Measurements from ENCODE around the gene GFAP.

The GFAP gene

DNA sequence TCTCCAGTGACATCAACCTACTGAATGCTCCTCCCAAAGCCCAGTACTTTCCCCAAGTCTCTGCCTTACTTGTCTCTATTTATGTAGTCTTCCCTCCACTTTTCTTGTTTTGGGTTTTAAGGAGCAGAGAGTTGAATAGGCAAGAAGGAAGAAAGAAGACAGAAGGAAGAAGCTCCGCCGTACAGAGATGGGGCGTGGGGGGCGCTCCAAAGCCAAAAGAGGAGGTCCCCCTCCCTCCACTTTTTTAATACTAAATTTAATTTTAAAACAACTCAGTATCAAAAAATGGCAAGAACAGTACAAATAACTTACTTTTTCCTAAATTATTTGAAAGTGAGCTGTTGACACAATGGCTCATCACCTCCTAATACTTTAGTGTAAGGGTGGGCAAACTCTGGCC, 20.7 kb downstream of the GFAP start:
- no peak for DNase-seq

DNA sequence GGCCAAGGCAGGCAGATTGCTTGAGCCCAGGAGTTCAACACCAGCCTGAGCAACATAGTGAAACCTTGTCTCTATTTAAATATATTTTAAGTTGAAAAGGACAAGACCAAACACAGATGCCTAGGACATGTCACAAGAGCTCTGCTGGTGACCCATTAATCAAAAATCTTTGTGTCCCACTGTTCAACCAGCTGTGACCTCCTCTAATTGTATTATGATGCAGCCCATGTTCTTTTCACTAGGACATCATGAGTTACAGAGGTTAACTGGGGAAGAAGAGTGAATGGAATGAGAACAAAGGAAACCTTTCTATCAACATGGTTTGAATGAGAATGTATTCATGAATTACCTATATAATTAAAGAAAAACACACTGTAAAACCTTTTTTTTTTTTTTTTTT, 23.1 kb downstream of the GFAP start:
- no peak for DNase-seq

DNA sequence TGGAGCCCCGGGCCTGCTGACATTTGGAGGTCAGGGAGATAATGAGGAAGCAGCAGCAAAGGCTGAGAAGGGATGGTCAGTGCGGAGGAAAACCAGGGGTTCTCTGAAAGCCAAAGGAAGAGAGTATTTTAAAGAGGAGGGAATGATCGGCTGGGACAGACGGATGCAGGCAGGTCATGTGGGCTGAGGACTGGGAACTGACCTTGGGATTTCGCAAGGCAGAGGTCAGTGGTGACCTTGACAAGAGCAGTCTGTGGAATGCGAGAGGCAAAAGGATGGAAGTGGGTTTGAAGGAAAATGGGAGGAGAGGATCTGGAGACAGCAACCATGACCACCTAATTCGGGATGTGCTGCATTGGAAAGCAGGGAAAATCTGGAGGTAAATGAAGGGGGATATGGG, 26.3 kb downstream of the GFAP start:
- DNase-seq, result no peak

DNA sequence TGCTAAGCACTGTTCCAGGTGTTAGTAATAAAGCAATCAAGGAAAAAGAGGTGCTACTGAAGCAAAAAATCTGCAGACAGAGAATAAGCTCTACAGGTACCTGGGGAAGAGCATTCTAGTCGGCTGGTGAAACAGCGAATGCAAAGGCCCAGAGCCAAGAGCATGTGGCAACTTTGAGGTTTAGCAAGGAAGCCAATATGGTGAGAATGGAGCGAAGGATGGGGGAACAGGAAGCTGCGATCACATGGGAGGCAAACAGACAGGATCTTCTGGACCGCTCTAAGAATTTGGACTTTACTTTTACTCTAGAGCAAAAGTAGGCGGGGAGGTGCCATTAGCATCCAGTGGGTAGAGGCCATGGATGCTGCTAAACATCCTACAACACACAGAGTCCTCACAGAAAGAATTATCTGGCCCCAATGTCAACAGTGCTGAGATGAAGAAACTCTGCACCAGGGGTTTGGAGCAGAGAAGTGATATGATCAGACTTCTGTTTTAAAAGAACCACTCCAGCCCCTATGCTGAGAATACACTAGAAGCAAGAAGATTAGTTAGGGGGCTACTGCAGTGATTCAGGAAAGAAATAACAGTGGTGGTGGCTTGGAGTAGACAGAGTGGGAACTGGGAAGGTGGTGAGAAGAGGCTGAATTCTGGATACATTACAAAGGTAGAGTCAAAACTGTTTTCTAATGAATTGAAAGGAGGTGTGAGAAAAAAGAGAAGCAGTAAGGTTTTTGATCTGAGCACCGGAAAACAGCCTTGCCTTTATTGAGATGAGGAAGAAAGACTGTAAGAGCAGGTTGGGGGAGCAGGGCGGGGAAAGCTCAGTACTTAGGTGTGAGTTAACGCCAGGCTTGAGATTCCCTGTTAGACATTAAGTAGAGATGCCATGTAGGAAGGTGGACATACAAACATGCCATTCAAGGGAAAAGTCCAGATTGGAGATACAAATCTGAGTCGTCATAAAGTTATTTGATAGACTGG, 27.0 kb downstream of the GFAP start:
- peak; percentile 44 for DNase-seq

DNA sequence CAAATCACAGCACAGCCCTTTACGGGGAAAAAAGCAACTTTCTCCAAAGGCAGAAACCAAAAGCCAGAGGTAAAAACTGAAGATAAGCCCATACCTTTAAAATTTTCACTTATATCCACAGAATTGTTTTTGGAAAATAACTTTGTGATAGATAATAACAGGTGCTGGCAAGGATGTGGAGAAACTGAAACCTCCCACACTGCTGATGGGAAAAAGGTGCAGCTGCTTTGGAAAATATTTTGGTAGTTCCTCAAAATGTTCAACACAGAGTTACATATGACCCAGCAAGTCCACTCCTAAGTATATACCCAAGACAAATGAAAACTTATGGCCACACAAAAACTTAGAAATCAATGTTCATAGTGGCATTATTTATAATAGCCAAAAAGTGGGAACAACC, 28.3 kb downstream of the GFAP start:
- no peak for DNase-seq

DNA sequence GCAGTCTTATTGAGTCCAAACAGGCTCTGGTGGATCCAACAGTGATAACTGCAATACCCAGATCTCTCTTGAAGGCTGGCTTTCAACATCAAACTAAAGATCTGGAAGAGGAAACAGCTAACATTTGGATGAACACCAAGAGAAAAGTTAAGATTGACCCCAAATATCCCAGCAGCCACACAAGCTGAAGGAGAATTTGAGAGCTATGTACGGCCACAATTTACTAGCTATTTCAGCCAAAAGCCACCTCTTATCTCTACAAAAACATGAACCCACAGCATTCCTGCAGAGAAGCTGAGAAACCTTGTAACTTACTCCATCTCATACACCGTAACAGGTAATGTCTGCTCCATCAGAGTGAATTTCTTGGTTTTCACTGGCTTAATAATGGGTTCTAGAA, 30.4 kb downstream of the GFAP start:
- DNase-seq, result no peak

DNA sequence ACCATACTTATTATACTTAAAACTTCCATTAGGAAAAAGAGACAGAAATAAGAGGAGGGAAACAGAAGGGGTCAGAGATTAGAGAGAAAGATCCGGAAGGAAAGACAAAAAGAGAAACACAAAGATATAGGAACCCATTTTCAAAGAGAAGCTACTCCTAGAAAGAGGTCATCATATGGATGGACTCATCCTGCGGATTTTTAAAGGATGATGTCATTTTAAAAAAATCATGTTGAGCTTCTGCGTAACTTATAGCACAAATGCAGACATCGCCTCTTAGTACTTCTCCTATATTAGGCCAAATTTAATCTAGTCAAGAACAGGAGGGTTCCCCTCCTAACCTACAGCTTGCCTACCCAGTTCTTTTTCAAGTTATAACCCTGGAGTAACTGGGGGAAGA, 34.2 kb downstream of the GFAP start:
- DNase-seq, result no peak

DNA sequence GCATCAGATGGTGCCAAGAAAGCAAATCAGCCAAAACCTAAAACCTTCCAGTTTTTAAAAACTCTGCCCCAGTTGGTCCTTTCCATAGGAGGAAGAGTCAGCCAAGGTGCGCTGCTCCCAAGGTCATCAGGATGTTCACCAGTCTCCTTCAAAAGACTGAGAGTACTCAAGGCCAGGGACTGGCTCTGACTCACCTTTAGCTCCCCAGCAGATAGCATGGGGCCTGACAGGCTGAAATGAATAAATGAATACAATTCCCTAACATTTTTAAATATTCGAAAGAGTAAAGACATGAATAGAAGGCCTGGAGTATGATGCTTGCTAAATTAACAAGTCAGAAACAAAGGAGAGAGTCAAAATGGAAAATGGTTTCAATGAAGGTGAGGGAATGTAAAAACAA, 35.2 kb downstream of the GFAP start:
- DNase-seq, result no peak

DNA sequence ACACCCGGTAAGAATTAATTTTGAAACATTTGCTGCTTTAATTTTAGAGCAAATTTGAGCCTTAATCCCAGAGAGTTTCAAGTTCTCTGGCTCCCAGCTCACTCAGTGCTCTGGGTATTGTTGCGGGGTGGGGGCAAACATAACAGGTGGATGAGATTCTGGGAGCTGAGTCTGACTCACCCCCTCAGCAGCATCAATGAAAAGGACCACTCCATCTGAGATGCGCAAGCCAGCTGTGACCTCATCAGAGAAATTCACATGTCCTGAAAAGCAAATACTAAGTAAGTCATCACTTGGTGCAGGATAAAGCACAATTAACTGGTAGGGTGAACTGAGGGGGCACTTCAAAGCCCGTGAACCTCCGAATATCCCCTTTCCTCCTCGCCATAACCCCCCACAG, 35.9 kb downstream of the GFAP start:
- DNase-seq, result no peak

DNA sequence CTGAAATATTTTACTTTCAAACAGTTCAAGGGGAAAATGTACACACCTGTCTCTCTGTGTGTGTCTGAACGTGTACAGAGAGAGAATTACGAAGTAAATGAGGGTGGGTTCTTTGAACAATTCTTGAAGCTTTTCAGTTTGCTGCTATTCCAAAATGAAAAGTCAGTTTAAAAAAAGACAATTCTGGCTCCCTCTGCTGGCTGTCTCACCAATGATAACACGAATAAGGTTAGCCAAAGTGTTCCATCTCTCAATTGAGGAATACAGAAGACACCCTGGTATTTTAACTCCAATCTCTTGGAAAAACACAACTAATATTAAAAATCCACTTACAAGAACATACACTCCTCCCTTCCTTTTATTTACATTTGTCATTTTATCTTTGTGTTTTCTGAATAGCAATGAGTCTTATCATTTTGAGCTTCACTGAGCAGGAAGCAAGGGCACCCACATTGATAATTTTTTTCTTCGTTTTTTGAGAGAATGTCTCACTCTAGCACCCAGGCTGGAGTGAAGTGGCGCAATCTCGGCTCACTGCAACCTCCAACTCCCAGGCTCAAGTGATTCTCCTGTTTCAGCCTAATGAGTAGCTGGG, 36.6 kb downstream of the GFAP start:
- DNase-seq, result peak; percentile 14

DNA sequence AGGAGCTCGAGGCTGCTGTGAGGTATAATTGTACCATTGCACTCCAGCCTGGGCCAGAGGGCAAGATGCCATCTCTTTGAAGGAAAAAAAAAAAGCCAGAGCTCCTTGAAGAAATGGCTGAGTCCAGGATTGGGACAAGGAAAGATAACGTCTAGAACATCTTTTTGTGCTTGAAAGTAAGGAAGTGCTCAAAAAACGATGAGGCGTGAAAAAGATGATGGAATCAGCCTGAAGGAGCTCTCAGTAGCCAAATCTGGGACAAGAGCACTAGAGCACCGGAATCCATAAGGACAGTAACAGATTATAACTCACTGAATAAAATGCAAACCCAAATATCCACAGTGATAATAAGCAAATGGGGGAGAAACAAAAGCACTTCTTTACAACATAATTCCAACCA, 38.2 kb downstream of the GFAP start:
- DNase-seq, result no peak

DNA sequence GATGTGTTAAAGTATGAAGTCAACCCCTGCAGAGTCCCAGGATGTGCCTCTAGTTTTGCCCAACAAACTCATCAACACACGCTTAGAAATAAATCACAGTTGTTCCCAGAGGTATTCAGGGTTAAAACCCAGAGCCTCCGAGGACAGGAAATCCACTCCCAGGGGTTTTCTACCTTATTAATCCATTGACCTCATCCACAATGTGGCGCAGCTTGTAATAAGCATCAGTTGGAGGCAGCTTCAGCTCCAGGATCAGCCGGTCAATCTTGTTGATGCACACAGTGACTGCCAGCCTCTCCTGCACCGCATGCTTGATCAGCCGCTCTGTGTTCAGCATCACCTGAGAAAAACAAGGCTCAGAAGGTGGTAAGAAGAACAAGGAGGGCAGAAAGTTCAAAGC, 39.5 kb downstream of the GFAP start:
- no peak for DNase-seq

DNA sequence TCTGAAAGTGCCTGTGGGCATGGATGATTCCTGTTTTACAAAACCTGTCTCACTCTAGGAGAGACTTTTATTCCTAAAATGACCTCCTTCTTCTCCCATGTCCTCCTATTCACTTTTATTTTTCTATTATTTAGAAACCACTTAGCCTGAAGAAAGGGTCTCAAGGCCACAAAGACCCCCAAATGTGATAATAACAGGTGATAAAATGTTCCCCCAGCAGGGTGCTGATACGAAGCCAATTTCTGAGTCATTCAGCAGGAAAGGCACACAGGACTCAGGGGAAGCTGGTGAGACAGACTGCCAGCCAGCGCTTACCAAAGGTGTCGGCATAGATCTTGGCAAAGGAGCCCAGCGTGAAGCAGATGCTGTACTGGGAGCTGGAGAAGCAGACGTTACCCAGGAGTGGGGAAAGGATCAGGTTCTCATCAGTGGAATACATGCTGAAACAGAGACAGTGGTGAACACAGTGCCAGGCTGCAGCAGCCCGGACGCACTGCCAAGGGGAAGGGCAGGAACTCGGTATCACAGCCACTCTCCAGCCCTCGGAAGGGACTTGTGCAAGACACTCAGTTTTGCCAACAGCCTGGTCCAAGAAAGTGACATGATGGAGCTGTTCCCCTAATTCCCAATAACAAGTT, 43.0 kb downstream of the GFAP start:
- no peak for DNase-seq

DNA sequence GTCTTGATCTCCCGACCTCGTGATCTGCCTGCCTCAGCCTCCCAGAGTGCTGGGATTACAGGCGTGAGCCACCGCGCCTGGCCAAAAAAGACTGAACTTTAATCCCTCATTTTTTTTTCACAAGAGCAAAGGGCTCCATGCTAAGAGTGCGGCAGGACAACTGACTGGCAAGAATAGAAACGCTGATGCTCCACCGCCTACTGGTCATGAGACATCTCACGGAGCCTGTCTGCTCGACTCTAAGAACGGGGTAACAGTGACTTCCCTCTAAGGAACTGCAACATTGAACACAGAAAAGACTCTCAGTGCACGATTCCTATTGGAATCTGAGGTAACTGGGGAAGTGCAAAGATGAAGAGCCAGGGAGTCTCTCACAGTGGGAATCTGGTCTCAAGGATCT, 43.7 kb downstream of the GFAP start:
- DNase-seq, result no peak

DNA sequence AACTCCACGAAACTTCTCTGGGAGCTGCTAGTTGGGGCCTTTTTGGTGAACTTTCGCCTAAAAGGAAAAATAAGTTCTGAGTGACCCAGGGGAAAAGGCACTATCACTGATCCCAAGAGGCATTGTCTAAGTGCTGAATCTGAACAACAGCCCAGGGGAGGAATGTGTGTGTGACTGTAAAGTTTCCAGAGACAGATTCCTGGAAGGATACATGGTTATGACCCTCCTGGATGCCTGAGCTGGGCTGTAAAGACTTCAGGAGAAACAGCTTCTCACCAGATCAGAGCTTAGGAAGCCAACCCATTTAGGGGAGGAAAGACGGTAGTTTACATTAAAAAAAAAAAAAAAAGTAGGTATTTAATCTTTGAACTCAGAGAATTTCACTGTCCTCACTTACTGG, 47.5 kb downstream of the GFAP start:
- no peak for DNase-seq

DNA sequence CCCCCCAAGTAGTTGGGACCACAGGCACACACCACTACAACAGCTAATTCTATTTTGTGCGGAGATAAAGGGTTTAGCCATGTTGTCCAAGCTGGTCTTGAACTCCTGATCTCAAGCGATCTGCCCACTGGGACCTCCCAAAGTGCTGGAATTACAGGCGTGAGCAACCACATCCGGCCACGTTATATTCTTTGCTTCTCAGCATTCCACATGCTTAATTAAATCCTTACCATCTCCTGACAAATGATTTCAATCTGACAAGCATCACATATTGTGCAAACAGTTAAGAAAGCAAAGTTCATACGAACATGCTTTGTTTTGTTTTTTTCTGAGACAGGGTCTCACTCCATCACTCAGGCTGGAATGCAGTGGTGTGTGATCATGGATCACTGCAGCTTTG, 49.4 kb downstream of the GFAP start:
- no peak for DNase-seq

DNA sequence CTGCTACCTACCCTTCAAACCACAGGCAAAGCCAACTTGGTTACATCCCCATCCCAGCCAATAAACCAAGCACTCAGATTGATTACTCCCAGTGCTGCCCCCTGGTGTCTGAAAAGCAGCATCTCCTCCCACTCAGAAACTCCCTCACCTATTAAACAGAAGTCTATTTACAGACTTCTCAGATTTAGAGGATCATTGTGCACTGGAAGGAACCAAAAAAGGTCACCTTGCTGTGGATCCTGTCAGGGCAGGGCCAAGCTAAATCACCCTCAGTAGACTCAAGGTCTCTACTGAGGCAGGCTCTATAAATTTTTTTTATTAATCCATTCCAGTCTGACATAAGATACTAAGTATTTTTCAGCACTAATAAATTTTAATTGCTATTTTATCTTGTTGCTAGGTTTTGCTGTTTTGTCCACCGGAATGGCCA, 50.1 kb downstream of the GFAP start:
- DNase-seq, result peak; percentile 75

DNA sequence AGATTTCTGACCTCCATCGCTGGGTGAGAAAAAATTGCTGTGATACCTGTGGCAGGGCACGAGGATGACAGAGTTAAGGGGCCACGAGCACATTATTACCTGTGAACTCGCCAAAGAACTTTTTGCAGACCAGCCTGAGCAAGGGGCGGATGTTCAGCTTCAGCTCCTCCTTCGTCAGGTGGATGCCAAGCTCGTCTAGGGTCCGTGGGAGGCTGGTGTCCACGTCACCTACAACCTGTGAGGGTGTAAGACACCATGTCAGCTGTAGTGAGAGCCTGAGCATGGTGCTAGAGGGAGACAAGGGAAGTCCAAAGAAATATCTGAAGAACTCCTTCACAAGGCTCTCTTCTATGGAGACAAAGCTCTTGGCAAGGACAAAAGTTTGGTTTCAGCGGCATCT, 50.5 kb downstream of the GFAP start:
- DNase-seq, result no peak

DNA sequence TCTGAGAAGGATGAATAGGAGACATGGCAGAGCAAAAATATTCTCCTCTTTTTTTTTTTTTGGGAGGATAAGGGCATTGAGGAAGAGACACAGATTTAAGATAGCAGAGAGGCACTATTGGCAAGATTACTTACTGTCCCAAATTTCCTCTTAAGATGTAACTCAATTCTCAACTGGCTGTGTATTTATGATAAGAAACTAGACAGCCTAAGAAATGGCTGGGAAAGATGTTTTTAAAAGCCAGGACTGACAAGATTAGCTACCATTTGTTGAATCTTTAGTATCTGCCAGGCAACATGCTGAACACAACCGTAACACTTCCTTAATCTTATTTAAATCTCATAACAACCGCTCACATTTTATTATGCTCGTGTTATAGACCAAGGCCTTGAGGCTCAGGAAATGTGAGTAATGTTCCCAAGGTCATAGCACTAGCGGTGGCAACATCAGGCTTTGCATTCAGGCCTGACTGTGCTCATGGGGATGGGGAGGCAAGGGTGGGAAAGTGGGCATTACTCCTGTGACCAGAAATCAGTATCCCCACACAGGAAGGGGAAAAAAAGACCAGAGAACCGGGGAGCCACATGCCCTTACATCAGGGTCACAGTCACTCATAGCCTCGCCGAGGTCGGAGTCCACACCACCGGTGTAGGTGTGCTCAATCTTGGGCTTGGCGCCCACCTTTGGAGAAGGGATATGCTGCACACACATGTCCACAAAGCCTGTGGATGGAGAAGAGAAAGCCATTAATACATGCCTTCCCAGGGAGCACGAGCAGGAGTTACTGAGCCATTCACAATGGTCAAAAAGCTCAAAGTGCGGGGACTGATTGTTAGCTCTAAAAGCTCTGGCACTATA, 52.0 kb downstream of the GFAP start:
- DNase-seq, result no peak

DNA sequence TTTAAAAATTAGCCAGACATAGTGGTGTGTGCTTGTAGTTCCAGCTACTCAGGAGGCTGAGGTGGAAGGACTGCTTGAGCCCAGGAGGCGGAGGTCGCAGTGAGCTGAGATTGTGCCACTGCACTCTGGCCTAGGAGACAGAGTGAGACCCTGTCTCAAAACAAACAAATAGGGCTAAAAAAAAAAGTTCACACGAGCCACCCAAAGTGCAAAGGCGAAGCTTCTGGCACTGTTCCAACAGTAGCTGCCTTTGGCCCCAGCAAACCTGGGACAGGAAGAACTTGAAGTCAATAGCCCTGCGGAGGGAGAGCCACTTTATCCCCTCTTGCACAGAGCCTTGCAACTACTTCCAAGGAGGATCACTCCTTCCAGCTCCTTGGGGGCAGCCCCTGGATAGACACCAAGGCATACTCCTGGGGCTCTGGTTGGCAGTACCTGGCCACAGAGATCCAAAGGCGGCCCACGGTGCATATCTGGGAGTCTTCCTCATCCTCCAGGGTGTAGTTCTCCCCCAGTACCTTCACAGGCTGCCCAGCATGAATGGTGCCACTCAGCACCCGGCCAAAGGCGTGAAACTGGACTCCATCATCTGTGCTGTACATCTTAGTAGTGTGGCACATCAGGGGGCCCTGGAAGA, 52.9 kb downstream of the GFAP start:
- no peak for DNase-seq

DNA sequence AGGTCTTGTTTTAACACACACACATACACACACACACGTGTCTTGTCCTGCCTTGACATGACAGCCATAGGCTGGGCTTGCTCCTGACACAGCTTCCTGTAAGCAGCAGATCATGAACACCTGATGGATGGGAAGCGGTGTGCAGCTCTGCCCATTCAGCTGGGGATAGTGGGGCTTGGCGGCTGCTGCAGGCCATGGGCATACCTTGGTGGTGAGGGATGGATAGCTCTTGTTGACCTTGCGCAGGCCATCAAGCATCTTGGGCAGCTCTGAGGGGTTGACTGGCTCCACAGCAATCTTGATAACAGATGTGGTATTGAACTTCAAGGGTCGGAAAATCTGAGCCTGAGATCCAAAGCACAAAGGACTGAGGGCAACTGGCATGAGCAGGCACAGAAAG, 55.6 kb downstream of the GFAP start:
- DNase-seq, result no peak

DNA sequence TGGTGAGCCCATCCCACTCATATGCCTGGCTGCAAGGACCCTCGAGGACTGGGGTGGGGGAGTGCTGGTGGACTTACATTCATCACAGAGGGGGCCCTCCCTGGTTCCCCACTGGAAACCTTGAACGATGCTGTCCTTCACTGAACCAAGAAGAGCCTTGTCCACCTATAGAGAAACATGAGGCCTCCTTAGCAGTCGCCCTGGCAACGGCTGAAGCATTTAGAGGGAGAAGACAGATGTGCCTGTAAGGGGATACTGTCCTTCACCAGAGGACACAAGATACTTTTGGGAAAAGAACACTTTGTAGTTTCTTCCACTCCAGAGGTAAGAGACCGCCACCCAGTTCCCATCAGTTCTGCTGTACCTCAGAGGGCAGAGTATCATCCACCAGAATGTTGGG, 61.1 kb downstream of the GFAP start:
- no peak for DNase-seq
